Measurements from ENCODE around the gene HS1BP3.

DNA sequence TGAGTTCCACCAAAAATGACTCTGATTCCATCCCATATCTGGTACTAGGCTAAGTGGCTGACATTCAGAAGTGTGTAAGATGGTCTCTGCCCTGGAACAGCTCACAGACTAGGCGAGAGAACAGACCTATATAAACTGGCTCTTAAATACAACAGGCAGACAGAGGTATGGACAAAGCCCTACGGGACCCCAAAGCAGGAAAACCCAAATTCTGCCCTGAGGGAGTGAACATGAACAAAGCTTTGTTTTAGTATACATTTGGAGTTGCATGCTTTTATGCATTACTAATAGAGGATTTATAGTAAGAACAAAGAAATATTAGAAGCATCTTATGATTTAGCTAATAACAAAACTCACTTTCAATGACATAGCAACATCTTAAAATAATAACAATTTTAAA is 41.2 kb upstream of the HS1BP3 start:
- TF ChIP-seq CTCF (IDR thresholded peaks at IDR 0.05; ENCODE audit: low read depth, low read length, poor library complexity, severe bottlenecking) (no peak), EZH2phosphoT487 (IDR thresholded peaks at IDR 0.05; ENCODE audit: borderline replicate concordance, low read length) (no peak)

Data from DOHH2 (cell line).